HL-60 (cell line): ENCODE measurements around the gene CD22.

ENCODE experiments used
- CTCF ChIP-seq: IDR thresholded peaks from one replicate; pipeline ENCODE4 v1.5.1; 2011; ENCODE audit warnings: low read length, control low read depth, inconsistent platforms; ENCODE audit not compliant: insufficient read depth
- POLR2AphosphoS5 ChIP-seq: IDR thresholded peaks from 2 replicates; pipeline ENCODE4 v1.6.1; 2012; ENCODE audit warnings: low read depth
- REST ChIP-seq: IDR thresholded peaks from 2 replicates; pipeline ENCODE4 v1.6.1; 2012; ENCODE audit warnings: low read depth; ENCODE audit not compliant: insufficient replicate concordance

- TF ChIP-seq POLR2AphosphoS5 (no peak), CTCF (no peak), REST (no peak)
Measured at GRCh38 chr19:35352177-35352447, 23.1 kb downstream of the CD22 start.
